GM12878 (cell line): ENCODE data around the gene CLUH. TPM values are rescaled to one million over a fixed set of nuclear protein-coding genes. Genes with fewer than 3 reads are reported as not detected.

Experiments
- ATAC-seq: fragments of 200-7000 bp; cut with Tn5 transposase; 3 replicates; pipeline ENCODE4 v1.9.1; 2020; ENCODE audit warnings: mild to moderate bottlenecking, moderate library complexity
- BruUV-seq: library from RNA; stranded (reverse); fragments of 400-500 nt; replicated peaks from 2 replicates; lab custom pipeline; 2021; lab: Mats Ljungman, UMichigan
- CTCF ChIA-PET: fragments of 300-600 bp; sonication (Branson Sonifier 250); formaldehyde crosslinking; extraction: SDS; loops from one replicate; lab custom pipeline; 2021; ENCODE audit warnings: inconsistent platforms; lab: Yijun Ruan, JAX
- POLR2A ChIA-PET: fragments of 350-600 bp; formaldehyde crosslinking; extraction: SDS; loops from one replicate; lab custom pipeline; 2021; ENCODE audit warnings: inconsistent platforms; lab: Charles Lee
- RAD21 ChIA-PET: fragments of 300-600 bp; sonication (Branson Sonifier 250); formaldehyde crosslinking; loops from one replicate; lab custom pipeline; 2023; ENCODE audit warnings: antibody characterized with exemption; ENCODE audit not compliant: unreplicated experiment; lab: Charles Lee
- SMC1A ChIA-PET: fragments of 300-600 bp; sonication (Branson Sonifier 250); formaldehyde crosslinking; loops from one replicate; lab custom pipeline; 2023; ENCODE audit not compliant: unreplicated experiment, uncharacterized antibody; lab: Charles Lee
- DNase-seq: peaks from one replicate; pipeline ENCODE4 v3.0.0-alpha.2; 2011; ENCODE audit warnings: low read depth, low spot score
- FAIRE-seq: peaks from 3 replicates; lab custom pipeline; 2011; peaks lifted over from hg19 to GRCh38; lab: Jason Lieb, UNC
- H2AFZ ChIP-seq: 2 replicates; pipeline ENCODE4 v1.6.0; 2011; ENCODE audit warnings: low read depth, low read length, control low read depth; ENCODE audit not compliant: control insufficient read depth
- H3K27ac ChIP-seq: 2 replicates; pipeline ENCODE4 v1.5.1; 2011; ENCODE audit warnings: control low read depth; ENCODE audit not compliant: control insufficient read depth, insufficient read depth
- H3K27me3 ChIP-seq, 2 experiments: replicated peaks in 1 of 2; 2 replicates each; pipeline versions ENCODE4 v1.6.0 to v1.6.1; 2011; ENCODE audit warnings: low read length in 1 of 2; ENCODE audit not compliant: control insufficient read depth in 2 of 2, insufficient read depth in 2 of 2
- H3K36me3 ChIP-seq, 2 experiments: 2 replicates each; pipeline ENCODE4 v1.5.1; 2011; ENCODE audit warnings: low read length in 1 of 2; ENCODE audit not compliant: control insufficient read depth in 2 of 2, insufficient read depth in 2 of 2
- H3K4me1 ChIP-seq: 2 replicates; pipeline ENCODE4 v1.6.1; 2011; ENCODE audit warnings: mild to moderate bottlenecking, low read length, moderate library complexity, mixed read lengths; ENCODE audit not compliant: control insufficient read depth, insufficient read depth
- H3K4me2 ChIP-seq: 2 replicates; pipeline ENCODE4 v1.6.0; 2011; ENCODE audit warnings: control low read depth; ENCODE audit not compliant: control insufficient read depth, insufficient read depth
- H3K4me3 ChIP-seq: fragments of 200-600 bp; sonication (generic); 2 replicates; pipeline ENCODE4 v1.5.1; 2016
- H3K79me2 ChIP-seq: 2 replicates; pipeline ENCODE4 v1.6.0; 2011; ENCODE audit warnings: low read length; ENCODE audit not compliant: control insufficient read depth, insufficient read depth
- H3K9ac ChIP-seq: 2 replicates; pipeline ENCODE4 v1.8.0; 2011; ENCODE audit warnings: low read length, control low read depth, mixed read lengths; ENCODE audit not compliant: control insufficient read depth, insufficient read depth
- H3K9me3 ChIP-seq: replicated peaks from 3 replicates; pipeline ENCODE4 v1.5.1; 2011; ENCODE audit warnings: mild to moderate bottlenecking, low read length; ENCODE audit not compliant: control insufficient read depth, insufficient read depth
- H4K20me1 ChIP-seq: 2 replicates; pipeline ENCODE4 v1.6.0; 2011; ENCODE audit not compliant: control insufficient read depth, insufficient read depth
- CHD2 ChIP-seq: IDR thresholded peaks from 2 replicates; pipeline ENCODE4 v1.6.1; 2011; ENCODE audit warnings: low read depth, low read length, improper control_type of control experiment, borderline replicate concordance
- HCFC1 ChIP-seq: fragments of 150-350 bp; IDR thresholded peaks from 2 replicates; pipeline ENCODE4 v1.6.1; 2014; ENCODE audit warnings: low read length
- POU2F2 ChIP-seq: IDR thresholded peaks from 3 replicates; pipeline ENCODE4 v1.6.1; 2011; ENCODE audit warnings: low read depth, mild to moderate bottlenecking, low read length, borderline replicate concordance
- SREBF1 ChIP-seq: IDR thresholded peaks from 2 replicates; pipeline ENCODE4 v1.6.1; 2012; ENCODE audit warnings: mild to moderate bottlenecking, low read length
- TCF7 ChIP-seq: IDR thresholded peaks from 2 replicates; pipeline ENCODE4 v1.6.1; 2014; ENCODE audit warnings: antibody characterized with exemption, borderline replicate concordance
- WGBS: methylation state at CpG from one replicate; pipeline ENCODE4 v1.1.6; 2016; ENCODE audit warnings: low lambda C conversion rate; ENCODE audit not compliant: insufficient replicate concordance, insufficient coverage; ENCODE audit errors: missing lambda C conversion rate; 5-methylcytosine and 5-hydroxymethylcytosine counted together
- in situ Hi-C: fragments of 300-500 bp; cut with MboI; formaldehyde crosslinking; loops from 9 replicates; pipeline ENCODE4 v1.14.3; 2018; ENCODE audit warnings: mixed read lengths
- intact Hi-C: fragments of 100-400 bp; cut with micrococcal nuclease; formaldehyde crosslinking; loops from one replicate; pipeline ENCODE4 v1.14.2; 2022; ENCODE audit not compliant: unreplicated experiment
- polyA plus RNA-seq, 11 experiments: library from polyadenylated mRNA; depleted of rRNA in 4 of 11; unstranded in 6 of 11; stranded (reverse) in 5 of 11; fragments of >200 nt; fragmentation: Nextera tagmentation in 4 of 11; fragmentation: Illumina TruSeq in 1 of 11; extraction: Ambion mirVana in 4 of 11; extraction: Trizol in 1 of 11; gene quantifications; 1 replicate in 1 of 11; 2 replicates in 10 of 11; pipeline versions ENCODE4 v1.2.1 to v1.2.3, GENCODE V29; 2011 to 2016; ENCODE audit warnings: inconsistent platforms in 2 of 11, missing spikeins in 2 of 11, low read depth in 1 of 11
- total RNA-seq, 4 experiments: library from RNA; depleted of rRNA in 3 of 4; stranded (reverse); fragments of >200 nt in 3 of 4; fragmentation: Illumina TruSeq in 1 of 4; extraction: Trizol in 1 of 4; gene quantifications; 2 replicates each; pipeline versions ENCODE4 v1.2.1 to v1.2.3, GENCODE V29; 2013 to 2021
- TF ChIP-seq, protein P1 (sequence below): fragments of 450-650 bp; IDR thresholded peaks from 2 replicates; pipeline ENCODE4 v1.6.1; 2016; ENCODE audit warnings: mild to moderate bottlenecking
- TF ChIP-seq, protein P2 (sequence below): fragments of 450-650 bp; IDR thresholded peaks from 2 replicates; pipeline ENCODE4 v1.6.1; 2018; ENCODE audit warnings: borderline replicate concordance, mild to moderate bottlenecking; ENCODE audit not compliant: partially characterized antibody
- TF ChIP-seq, protein P3 (sequence below): fragments of 450-650 bp; formaldehyde crosslinking; IDR thresholded peaks from 2 replicates; pipeline ENCODE4 v1.4.0; 2020; ENCODE audit warnings: mild to moderate bottlenecking, moderate library complexity
- TF ChIP-seq, protein P4 (sequence below): fragments of 450-650 bp; formaldehyde crosslinking; IDR thresholded peaks from 2 replicates; pipeline ENCODE4 v1.4.0; 2022; ENCODE audit warnings: mild to moderate bottlenecking, moderate library complexity
- TF ChIP-seq, protein P5 (sequence below): IDR thresholded peaks from 2 replicates; pipeline ENCODE4 v1.6.1; 2012; ENCODE audit warnings: low read depth, low read length, improper control_type of control experiment

The CLUH gene
- total and polyA plus RNA-seq, 10 of the 15 experiments (the other 5 are each of a cell fraction or from before 2014, with no cell fraction given) = 0.11 to 147 (median 60.2) TPM

DNA sequence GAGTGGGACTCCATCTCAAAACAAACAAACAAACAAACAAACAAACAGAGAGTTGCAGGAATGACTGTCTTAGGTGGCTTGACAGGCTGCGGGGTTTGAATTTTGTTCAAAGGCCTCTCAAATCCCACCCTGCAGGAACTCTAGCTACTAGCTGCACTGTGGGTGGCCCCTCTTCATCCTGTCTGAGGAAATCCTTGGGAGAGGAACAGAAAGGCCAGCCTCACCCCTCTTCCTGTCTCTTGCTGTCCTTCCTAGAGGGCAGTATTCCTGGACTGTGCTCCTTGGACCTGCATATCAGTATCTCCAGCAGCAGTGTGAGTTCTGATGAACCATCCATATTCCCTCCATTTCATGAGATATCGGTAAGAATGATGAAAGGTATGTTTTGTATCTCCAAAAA, 39.9 kb upstream of the CLUH start (continued):
- TF ChIP-seq, protein P1, sequence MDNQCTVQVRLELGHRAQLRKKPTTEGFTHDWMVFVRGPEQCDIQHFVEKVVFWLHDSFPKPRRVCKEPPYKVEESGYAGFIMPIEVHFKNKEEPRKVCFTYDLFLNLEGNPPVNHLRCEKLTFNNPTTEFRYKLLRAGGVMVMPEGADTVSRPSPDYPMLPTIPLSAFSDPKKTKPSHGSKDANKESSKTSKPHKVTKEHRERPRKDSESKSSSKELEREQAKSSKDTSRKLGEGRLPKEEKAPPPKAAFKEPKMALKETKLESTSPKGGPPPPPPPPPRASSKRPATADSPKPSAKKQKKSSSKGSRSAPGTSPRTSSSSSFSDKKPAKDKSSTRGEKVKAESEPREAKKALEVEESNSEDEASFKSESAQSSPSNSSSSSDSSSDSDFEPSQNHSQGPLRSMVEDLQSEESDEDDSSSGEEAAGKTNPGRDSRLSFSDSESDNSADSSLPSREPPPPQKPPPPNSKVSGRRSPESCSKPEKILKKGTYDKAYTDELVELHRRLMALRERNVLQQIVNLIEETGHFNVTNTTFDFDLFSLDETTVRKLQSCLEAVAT = no peak
- TF ChIP-seq HCFC1 = no peak
- no peak for TF ChIP-seq POU2F2
- TF ChIP-seq, all 136 proteins: peak for 0

DNA sequence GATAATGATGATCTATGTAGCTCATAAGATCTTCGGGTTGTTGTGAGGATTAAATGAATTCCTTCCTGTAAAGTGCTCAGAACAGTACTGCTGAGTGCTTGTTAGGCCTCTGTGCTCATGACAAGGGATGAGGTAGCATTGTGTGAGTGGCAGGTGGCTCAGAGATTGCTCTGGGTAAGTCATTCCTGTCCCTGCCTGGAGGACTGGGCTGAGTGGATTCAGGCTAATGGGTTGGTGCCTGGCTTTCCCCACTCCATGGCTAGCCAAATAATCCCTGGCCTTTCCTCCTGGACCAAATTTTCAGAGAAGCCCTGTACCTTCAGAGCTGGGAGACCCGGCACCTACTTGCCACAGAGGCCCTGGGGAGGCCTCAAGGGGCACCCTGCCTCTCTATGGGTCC, 39.2 kb upstream of the CLUH start:
- no peaks in the 10 kb centered on the region for H3K4me1 ChIP-seq
- H4K20me1 ChIP-seq = 0 out of 2 replicates have a peak, but pooled peaks cover 3% of the 10 kb centered on the region
- FAIRE-seq (no peak), ATAC-seq (no peak), DNase-seq (no peak)
- H3K9me3 ChIP-seq = no peaks in the 10 kb centered on the region
- SMC1A ChIA-PET = no interaction called here
- H3K4me2 ChIP-seq = no peak overlapping the region
- no peak overlapping the region for H3K4me3 ChIP-seq
- RAD21 ChIA-PET = no interaction called here
- WGBS = 11% methylated on average over 2 of the region's 2 CpGs
- CTCF ChIA-PET = no interaction called here
- no peaks in the 10 kb centered on the region for H3K79me2 ChIP-seq
- no peaks in the 10 kb centered on the region for H3K36me3 ChIP-seq
- POLR2A ChIA-PET = no interaction called here
- no peak overlapping the region for H2AFZ ChIP-seq
- in situ Hi-C loops (no loop called here), intact Hi-C loops (no loop called here)
- H3K27me3 ChIP-seq = peaks cover 0 to 3% of the 10 kb centered on the region in 2 experiments; a peak in 3 of 4 replicates
- no TSS peak for BruUV-seq
- no peak overlapping the region for H3K9ac ChIP-seq
- no peak overlapping the region for H3K27ac ChIP-seq
- TF ChIP-seq SREBF1 (no peak), CHD2 (no peak), TCF7 (no peak)
- TF ChIP-seq, protein P2, sequence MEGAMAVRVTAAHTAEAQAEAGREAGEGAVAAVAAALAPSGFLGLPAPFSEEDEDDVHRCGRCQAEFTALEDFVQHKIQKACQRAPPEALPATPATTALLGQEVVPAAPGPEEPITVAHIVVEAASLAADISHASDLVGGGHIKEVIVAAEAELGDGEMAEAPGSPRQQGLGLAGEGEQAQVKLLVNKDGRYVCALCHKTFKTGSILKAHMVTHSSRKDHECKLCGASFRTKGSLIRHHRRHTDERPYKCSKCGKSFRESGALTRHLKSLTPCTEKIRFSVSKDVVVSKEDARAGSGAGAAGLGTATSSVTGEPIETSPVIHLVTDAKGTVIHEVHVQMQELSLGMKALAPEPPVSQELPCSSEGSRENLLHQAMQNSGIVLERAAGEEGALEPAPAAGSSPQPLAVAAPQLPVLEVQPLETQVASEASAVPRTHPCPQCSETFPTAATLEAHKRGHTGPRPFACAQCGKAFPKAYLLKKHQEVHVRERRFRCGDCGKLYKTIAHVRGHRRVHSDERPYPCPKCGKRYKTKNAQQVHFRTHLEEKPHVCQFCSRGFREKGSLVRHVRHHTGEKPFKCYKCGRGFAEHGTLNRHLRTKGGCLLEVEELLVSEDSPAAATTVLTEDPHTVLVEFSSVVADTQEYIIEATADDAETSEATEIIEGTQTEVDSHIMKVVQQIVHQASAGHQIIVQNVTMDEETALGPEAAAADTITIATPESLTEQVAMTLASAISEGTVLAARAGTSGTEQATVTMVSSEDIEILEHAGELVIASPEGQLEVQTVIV = no peak
- TF ChIP-seq, protein P3, sequence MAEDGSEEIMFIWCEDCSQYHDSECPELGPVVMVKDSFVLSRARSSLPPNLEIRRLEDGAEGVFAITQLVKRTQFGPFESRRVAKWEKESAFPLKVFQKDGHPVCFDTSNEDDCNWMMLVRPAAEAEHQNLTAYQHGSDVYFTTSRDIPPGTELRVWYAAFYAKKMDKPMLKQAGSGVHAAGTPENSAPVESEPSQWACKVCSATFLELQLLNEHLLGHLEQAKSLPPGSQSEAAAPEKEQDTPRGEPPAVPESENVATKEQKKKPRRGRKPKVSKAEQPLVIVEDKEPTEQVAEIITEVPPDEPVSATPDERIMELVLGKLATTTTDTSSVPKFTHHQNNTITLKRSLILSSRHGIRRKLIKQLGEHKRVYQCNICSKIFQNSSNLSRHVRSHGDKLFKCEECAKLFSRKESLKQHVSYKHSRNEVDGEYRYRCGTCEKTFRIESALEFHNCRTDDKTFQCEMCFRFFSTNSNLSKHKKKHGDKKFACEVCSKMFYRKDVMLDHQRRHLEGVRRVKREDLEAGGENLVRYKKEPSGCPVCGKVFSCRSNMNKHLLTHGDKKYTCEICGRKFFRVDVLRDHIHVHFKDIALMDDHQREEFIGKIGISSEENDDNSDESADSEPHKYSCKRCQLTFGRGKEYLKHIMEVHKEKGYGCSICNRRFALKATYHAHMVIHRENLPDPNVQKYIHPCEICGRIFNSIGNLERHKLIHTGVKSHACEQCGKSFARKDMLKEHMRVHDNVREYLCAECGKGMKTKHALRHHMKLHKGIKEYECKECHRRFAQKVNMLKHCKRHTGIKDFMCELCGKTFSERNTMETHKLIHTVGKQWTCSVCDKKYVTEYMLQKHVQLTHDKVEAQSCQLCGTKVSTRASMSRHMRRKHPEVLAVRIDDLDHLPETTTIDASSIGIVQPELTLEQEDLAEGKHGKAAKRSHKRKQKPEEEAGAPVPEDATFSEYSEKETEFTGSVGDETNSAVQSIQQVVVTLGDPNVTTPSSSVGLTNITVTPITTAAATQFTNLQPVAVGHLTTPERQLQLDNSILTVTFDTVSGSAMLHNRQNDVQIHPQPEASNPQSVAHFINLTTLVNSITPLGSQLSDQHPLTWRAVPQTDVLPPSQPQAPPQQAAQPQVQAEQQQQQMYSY (CRISPR knock-in tag) = no peak
- TF ChIP-seq, protein P4, sequence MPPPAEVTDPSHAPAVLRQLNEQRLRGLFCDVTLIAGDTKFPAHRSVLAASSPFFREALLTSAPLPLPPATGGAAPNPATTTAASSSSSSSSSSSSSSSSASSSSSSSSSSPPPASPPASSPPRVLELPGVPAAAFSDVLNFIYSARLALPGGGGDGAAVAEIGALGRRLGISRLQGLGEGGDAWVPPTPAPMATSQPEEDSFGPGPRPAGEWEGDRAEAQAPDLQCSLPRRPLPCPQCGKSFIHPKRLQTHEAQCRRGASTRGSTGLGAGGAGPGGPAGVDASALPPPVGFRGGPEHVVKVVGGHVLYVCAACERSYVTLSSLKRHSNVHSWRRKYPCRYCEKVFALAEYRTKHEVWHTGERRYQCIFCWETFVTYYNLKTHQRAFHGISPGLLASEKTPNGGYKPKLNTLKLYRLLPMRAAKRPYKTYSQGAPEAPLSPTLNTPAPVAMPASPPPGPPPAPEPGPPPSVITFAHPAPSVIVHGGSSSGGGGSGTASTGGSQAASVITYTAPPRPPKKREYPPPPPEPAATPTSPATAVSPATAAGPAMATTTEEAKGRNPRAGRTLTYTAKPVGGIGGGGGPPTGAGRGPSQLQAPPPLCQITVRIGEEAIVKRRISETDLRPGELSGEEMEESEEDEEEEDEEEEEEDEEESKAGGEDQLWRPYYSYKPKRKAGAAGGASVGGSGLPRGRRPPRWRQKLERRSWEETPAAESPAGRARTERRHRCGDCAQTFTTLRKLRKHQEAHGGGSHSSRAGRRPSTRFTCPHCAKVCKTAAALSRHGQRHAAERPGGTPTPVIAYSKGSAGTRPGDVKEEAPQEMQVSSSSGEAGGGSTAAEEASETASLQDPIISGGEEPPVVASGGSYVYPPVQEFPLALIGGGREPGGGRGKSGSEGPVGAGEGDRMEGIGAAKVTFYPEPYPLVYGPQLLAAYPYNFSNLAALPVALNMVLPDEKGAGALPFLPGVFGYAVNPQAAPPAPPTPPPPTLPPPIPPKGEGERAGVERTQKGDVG (CRISPR knock-in tag) = no peak
- TF ChIP-seq, protein P5, sequence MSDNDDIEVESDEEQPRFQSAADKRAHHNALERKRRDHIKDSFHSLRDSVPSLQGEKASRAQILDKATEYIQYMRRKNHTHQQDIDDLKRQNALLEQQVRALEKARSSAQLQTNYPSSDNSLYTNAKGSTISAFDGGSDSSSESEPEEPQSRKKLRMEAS = no peak
